HG03066 (cell line): ENCODE data around the gene TMEM62.
"Not testable (repeated sequence)": the region's sequence is repeated elsewhere in the genome, so short reads cannot be mapped to it uniquely, and the experiment has no call there.

Experiments used
- ATAC-seq: cut with Tn5 transposase; IDR thresholded peaks from one replicate; pipeline ENCODE4 v1.9.1; 2021; ENCODE audit warnings: low read depth; ENCODE audit not compliant: unreplicated experiment

TMEM62 gene

DNA sequence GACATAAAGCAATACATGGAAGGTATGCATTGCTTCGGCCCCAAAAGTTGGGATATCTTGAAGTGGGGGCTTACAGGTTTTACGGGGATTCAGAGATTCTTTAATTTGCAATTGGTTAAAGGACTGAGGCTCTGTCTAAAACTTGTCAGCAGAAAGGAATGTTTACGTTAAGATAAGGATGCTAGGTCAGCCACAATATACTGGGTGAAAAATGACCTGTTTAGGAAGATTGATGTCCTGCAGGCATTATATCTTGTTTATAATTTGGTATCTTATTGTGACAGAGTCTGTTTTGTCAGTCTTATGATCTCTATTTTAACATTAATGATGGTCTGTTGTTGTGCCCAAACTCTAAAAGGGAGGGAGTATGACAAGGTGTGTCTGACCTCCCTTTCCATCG lies 36.5 kb downstream of the TMEM62 start:
- no peak for ATAC-seq

DNA sequence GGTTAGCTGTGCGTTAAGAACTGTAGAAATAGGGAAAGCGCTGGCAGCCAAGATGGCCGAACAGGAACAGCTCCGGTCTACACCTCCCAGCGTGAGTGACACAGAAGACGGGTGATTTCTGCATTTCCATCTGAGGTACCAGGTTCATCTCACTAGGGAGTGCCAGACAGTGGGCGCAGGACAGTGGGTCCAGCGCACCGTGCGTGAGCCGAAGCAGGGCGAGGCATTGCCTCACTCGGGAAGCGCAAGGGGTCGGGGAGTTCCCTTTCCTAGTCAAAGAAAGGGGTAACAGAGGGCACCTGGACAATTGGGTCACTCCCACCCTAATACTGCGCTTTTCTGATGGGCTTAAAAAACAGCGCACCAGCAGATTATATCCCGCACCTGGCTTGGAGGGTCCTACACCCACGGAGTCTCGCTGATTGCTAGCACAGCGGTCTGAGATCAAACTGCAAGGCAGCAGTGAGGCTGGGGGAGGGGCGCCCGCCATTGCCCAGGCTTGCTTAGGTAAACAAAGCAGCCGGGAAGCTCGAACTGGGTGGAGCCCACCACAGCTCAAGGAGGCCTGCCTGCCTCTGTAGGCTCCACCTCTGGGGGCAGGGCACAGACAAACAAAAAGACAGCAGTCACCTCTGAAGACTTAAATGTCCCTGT lies 42.4 kb downstream of the TMEM62 start:
- not testable (repeated sequence) for ATAC-seq

DNA sequence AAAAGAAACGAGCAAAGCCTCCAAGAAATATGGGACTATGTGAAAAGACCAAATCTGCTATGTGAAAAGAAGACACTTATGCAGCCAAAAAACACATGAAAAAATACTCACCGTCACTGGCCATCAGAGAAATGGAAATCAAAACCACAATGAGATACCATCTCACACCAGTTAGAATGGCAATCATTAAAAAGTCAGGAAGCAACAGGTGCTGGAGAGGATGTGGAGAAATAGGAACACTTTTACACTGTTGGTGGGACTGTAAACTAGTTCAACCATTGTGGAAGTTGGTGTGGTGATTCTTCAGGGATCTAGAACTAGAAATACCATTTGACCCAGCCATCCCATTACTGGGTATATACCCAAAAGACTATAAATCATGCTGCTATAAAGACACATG lies 43.8 kb downstream of the TMEM62 start:
- ATAC-seq: not testable (repeated sequence)

DNA sequence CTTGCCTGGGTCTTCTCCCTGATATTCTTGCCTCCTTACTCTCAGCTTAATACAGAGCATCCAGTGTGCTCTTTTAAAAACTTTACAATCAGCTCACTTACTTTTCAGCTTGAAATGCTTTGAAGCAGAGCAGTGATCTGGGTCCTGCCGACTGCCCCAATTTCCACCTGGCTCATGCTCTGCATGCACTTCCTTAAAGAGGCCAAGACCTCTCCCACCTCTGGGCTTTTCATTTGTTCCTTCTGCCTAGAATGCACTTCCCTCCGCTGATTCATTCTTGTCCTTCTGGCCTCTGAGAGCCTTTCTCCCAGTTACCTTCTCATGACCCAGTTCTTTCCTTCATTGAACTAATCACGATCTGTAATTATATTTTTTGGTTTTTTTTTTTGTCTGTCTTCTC lies 49.9 kb downstream of the TMEM62 start:
- no peak for ATAC-seq

DNA sequence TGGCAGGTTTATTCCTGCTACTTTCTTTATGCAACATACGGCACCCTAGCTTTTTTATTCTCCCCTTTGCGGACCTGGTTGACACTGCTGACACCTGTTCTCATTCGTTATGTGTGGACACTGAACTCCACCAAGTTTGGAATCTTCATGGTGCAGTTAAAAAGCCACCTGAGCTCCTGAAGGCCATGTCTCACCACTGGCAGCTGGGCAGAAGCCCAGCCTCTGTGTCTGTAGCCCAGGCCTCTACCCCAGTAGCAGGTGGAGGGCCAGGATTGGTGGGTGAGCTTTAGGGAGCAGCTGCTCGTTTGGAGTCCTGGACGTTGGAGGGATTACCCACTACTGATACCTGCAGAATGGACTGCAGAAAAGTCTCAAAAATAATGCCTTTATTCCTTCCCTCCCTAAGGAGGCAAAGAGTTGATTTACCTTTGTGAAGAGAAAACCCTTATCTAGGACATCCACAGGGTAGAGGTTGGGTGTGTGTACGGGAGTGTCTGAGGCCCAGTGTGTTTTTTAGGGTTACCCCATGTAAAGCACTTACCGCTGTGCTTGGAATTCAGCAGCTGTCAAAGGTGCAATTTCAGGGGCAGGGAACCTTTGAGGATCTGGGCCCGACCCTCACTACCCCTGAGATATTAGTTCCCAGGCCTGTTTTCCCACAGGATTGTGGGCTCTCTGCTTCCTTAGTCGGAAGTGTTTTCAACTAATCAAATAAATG lies 51.2 kb downstream of the TMEM62 start:
- ATAC-seq: no peak

DNA sequence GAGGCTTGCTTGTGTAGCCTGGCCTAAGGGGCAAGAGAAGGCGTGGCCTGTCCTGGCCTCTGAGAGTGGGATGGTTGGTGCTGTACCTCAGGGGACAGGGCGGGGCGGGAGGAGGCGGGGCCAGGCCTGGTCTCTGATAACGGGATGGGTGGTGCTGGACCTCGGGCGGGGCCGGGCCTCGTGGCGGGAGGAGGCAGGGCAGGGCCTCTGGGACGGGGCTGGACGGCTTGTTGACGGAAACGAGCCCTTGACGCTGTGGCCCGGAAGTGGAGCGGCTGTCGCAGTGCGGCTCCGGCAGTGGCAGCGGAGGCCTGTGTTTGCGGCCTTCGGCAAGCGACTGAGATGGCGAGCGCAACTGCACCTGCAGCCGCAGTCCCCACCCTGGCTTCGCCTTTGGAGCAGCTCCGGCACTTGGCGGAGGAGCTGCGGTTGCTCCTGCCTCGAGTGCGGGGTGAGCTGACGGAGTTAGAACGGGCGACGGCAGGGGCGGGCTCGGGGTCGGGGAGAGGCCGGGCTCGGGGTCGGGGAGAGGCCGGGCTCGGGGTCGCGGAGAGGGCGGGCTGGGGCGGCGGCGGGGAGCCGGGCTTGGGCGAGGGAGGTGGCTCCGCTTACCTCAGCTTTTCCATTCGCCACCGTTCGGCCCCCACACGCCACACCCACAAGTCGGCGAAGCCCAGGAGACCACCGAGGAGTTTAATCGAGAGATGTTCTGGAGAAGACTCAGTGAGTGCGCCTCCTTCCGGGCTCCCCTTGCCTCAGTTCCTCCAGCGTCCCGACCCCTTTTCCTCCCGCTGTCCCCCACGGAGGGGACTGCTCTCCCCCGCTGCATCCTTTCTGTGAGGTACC lies 52.0 kb downstream of the TMEM62 start, which contains the start of gene CCNDBP1:
Gene CCNDBP1 (plus strand): TSS at position 247 of the 846 bp plus-strand sequence. CDS start 96 bp downstream, at position 343.
- peak; percentile 91 for ATAC-seq

DNA sequence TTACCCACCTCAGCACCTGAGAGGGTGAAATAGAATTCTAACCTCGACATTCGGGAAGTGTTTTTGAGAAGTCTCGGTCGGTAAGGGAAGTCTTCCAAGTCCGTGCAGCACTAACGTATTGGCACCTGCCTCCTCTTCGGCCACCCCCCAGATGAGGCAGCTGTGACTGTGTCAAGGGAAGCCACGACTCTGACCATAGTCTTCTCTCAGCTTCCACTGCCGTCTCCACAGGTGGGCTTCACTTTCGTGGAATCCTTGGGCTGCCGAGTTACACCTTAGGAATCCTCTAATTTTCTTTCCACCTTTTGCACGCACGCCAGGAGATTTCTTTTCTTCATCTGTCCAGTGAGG lies 52.6 kb downstream of the TMEM62 start:
- ATAC-seq: peak; percentile 21

DNA sequence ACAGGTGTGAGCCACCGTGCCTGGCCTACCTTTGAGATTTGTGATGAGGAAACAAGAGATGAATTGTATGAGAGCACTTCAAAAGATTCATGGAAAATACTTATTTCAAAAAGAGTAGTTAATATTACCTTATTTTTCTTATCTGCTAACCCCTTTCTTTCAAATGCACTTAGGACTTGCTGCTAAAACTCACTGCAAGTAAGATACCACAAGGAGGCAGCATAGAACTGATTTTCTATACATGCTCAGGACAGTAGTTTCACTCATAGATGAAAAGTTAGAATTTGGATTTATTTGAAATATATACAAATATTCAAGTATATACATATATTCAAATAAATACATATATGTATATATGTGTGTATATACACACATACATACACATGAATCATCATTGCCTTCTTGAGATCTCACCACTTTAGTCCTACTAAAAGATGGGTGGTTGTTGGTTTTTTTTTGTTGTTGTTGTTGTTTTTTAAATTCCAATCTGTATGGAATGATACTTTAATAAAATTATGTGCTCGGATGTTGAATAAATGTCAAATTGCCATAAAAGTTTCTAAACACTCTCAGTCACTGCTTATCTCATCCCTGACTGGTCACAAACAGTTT lies 54.3 kb downstream of the TMEM62 start:
- ATAC-seq: no peak

DNA sequence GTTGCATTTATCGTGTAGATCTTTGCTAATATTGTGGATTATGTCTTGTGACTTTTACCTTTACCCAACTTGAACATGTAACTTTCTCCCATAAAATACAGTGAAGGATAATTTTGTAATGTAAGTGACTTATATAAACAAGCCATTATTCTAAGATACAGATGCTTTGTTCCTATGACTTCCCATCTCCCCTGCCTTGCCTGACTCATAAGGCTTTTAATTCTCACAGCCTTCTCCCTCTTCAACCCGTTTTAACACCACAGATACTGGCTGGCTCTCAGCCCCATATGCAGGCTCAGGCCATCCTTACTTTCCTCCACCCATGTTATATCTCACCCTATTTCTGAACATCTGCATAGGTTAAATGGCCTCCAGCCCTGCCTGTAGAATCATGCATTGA lies 55.9 kb downstream of the TMEM62 start:
- no peak for ATAC-seq

DNA sequence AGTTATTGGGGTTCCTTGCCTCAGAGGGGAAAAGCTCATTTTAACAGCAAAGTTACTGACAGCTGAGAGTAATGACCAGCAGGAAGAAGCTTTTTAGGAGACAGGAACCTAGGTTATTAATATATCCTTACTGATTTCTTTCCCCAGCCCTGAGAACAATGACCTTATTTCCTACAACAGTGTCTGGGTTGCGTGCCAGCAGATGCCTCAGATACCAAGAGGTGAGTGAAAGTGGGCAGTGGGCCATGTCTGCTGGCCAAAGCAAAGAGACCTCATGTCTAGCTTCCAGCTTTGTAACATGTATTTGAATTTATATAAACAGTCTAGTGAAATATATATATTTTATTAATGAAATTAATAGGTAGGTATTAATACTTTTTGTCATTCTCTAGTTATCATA lies 56.8 kb downstream of the TMEM62 start:
- ATAC-seq: no peak

DNA sequence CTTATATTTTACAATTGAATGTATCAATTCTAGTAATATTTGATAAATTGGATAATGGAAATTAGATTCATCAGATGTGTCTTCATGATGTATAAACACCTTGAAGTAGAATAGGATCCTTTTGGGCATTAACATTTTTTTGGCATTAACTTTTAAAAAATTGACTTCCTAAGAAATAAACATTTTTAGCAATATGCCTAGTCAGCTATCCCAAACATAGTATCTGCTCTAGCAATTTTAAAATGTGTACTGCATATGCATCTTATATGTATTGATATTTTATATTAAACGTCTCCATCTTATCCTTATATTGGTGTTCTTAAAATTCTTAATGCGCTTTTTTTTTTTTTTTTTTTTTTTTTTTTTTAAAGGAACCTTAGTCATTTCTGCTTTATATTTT lies 60.3 kb downstream of the TMEM62 start:
- no peak for ATAC-seq

DNA sequence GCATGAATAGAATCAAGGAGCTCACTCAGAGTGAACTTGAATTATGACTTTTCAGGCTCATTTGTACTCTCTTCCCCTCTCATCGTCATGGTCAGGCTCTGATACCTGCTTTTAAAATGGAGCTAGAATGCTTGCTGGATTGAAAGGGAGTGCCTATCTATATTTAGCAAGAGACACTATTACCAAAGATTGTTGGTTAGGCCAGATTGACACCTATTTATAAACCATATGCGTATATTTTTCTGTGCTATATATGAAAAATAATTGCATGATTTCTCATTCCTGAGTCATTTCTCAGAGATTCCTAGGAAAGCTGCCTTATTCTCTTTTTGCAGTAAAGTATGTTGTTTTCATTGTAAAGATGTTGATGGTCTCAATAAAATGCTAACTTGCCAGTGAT lies 61.4 kb downstream of the TMEM62 start:
- no peak for ATAC-seq

DNA sequence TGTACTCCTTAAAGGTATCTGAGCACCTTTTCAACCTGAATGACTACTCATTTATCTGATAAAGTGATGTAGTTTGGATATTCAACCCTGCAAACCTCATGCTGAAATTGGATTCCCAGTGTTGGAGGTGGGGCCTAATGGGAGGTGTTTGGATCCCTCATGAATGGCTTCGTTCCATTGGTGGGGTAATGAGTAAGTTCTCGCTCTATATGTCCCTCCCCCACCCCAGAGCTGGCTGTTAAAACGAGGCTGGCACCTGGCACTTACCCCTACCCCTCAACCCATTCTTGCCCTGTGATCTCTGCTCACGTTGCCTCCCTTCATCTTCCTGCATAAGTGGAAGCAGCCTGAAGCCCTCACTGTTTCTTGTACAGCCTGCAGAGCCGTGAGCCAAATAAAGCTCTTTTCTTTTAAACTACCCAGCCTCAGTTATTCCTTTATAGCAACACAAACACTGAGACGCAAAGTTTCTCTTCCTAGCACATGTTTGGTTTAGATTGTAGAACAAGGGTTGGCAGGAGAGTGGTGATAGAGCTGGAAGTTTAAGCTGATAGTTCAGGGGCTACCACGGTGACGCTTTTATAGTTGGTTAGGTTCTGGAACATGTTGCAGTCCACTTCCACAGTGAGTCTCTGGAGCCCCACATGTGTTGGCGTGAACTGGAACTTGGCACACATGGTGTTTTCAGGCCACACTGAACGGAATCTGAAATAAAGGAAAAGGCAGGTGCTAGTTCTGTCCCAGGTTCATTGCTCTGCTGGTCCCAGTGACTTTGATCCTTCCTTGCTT lies 63.6 kb downstream of the TMEM62 start:
- no peak for ATAC-seq

DNA sequence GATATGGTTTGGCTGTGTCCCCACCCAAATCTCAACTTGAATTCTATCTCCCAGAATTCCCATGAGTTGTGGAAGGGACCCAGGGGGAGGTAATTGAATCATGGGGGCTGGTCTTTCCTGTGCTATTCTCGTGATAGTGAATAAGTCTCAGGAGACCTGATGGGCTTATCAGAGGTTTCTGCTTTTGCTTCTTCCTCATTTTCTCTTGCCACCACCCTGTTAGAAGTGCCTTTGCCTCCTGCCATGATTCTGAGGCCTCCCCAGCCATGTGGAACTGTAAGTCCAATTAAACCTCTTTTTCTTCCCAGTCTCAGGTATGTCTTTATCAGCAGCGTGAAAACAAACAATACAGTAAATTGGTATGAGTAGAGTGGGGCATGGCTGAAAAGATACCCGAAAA lies 64.4 kb downstream of the TMEM62 start:
- ATAC-seq: not testable (repeated sequence)

DNA sequence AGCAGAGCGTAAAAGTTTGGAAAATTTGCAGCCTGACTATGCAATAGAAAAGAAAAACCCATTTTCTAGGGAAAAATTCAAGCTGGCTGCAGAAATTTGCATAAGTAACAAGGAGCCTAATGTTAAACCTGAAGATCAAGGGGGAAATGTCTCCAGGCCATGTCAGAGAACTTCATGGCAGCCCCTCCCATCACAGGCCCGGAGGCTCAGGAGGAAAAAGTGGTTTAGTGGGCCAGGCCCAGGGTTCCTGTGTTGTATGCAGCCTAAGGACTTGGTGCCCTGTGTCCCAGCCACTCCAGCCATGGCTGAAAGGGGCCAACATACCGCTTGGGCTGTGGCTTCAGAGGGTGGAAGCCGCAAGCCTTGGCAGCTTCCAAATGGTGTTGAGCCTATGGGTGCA lies 65.2 kb downstream of the TMEM62 start:
- ATAC-seq: not testable (repeated sequence)

DNA sequence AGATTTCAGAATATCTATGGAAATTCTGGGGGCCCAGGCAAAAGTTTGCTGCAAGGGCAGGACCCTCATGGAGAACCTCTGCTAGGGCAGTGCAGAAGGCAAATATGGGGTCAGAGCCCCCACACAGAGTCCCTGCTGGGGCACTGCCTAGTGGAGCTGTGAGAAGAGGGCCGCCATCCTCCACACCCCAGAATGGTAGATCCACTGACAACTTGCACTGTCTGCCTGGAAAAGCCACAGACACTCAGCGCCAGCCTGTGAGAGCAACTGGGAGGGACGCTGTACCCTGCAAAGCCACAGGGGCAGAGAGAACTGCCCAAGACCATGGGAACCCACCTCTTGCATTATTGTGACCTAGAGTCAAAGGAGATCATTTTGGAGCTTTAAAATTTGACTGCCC lies 65.6 kb downstream of the TMEM62 start:
- no peak for ATAC-seq

DNA sequence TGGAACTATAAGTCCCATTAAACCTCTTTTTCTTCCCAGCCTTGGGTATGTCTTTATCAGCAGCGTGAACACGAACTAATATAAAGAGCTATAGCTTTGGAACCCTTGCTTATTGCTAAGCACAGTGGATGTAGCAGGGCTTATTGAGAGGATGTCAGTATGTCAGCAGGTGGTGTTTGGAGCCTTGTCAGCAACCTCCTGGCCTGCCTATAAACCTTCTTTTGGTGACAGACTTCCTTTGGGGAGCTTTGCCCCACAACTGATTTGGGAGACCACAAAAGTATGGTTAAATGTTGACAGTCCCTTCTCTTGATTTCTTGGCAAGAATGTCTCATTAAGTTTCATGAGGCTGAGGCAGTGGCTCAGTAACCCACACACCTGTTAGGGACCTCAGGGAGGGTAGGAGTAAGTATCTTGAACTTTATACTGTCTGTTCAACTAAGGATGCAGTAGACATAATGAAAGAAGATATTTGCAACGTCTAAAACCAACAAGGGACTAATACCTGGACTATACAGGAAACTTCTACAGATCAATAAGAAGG lies 66.6 kb downstream of the TMEM62 start:
- no peak for ATAC-seq

DNA sequence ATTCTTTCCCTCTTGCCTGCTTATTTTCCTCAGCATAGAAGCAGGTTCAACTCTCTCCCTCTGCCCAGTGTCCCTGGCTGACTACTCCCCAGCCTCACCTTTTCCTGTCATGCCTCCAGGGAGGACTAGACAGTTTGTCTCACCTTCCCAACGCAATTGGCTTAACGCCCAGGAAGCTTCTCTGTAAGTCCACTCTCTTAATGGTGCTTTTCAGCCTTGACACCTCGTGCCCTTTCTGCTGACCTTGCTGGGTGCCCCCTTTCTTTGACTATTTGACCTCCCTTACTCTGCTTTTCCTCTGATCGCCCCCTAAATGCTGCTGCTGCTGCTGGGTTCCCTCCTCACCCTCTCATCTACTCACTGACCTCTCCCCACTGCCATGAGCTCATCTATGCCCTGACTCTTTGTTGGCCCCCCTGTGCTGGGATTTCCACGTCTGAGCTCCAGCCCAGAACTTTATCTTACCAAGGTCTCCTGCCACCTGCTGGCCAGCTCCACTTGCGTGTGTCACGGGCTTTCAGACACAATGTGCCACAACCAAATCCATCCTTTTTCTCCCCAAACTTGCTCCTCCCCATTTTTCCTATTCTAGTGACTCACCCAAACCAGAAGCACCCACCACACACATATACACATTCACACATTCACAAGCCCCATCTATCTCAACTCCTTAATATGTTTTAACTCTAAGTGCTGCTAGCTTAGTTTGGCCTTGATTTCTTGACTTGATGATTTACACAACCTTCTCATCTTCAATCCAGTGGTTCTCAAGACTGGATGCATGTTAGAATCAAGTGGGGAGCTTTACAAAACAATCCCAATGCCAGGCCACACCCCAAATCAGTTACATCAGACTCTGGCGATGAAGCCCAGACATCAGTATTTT lies 70.9 kb downstream of the TMEM62 start:
- ATAC-seq: no peak

DNA sequence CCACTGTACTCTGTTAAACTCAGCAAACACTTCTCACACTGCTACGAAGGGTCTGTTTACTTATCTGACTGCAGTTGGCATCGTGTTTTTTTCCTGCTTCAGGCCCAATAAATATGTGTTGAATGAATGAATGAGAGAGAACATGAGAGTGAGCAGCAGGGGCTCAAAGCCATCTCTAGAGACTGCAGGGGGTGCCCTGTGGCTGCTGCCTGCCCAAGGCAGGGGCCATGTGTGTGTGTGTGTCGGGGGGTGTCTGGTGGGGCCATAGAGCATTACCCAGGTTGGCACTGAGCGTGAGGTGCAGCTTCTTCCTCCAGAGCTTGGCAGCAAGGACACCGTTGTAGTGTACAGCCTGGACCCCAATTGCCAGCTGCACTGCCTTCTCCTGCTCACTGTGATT lies 72.7 kb downstream of the TMEM62 start:
- no peak for ATAC-seq
